ENCODE measurements around the gene MCM9. TPM values are rescaled to one million over a fixed set of nuclear protein-coding genes. Genes with fewer than 3 reads are reported as not detected.

The MCM9 gene
- total RNA-seq, 1 experiment from 2014 or later, result 18.6 TPM

GRCh38 chr6:118826096-118826495 is 108.9 kb downstream of the MCM9 start:
- Mint-ChIP-seq H3K4me1 (no peaks in the 10 kb centered on the region), H3K27me3 (ENCODE audit: low read depth) (no peaks in the 10 kb centered on the region), H3K9me3 (peaks cover 0 to 3% of the 10 kb centered on the region in 2 experiments; a peak in 2 of 5 replicates), H3K4me3 (no peak overlapping the region), H3K27ac (peak overlapping the region in 1 of 3 experiments; percentile 82; a peak in 1 of 7 replicates), H3K36me3 (ENCODE audit: insufficient read depth in 1 of 3, low read depth in 3 of 3) (peaks cover 14 to 40% (median 22%) of the 10 kb centered on the region in 3 experiments; a peak in 6 of 7 replicates)
- H3K9ac ChIP-seq (ENCODE audit: extremely low read depth, insufficient read length, low read length), result no peak overlapping the region
- no peaks in the 10 kb centered on the region for H3K79me2 ChIP-seq (ENCODE audit: insufficient read depth, low read length)
- H3K18ac ChIP-seq (ENCODE audit: insufficient read length, low read depth, low read length), result no peak overlapping the region
- H3K56ac ChIP-seq (ENCODE audit: insufficient read length, low read depth, low read length), result no peak overlapping the region
- no peak overlapping the region for H2BK20ac ChIP-seq (ENCODE audit: low read depth, low read length, poor library complexity, severe bottlenecking)
- no peak overlapping the region for H3K4ac ChIP-seq (ENCODE audit: low read depth, low read length)
- no peak overlapping the region for H2BK12ac ChIP-seq (ENCODE audit: insufficient read length, low read depth, low read length)
- no peaks in the 10 kb centered on the region for H3K79me1 ChIP-seq (ENCODE audit: insufficient read depth, low read depth, low read length, poor library complexity, severe bottlenecking)
- no peak overlapping the region for H4K91ac ChIP-seq (ENCODE audit: insufficient read length, low read depth, low read length)
- H4K20me1 ChIP-seq (ENCODE audit: control insufficient read depth, insufficient read depth, insufficient read length), result no peaks in the 10 kb centered on the region
- H3T11ph ChIP-seq (ENCODE audit: low read length), result no peak overlapping the region
- no peaks in the 10 kb centered on the region for H3K9me3 ChIP-seq (ENCODE audit: control insufficient read depth, low read depth, low read length)
- H3K23me2 ChIP-seq (ENCODE audit: insufficient read length, low read depth, low read length, poor library complexity, severe bottlenecking), result no peaks in the 10 kb centered on the region
- no peak overlapping the region for H2AK5ac ChIP-seq (ENCODE audit: insufficient read length, low read length)
- H2BK15ac ChIP-seq (ENCODE audit: low read depth, low read length), result no peak overlapping the region
- DNase-seq, result no peak
- H3K4me2 ChIP-seq (ENCODE audit: insufficient read depth, insufficient read length, low read length), result no peak overlapping the region
- H3K14ac ChIP-seq (ENCODE audit: insufficient read depth, low read length), result no peak overlapping the region
- H2AFZ ChIP-seq (ENCODE audit: low read length), result no peak overlapping the region
- no peak overlapping the region for H2BK5ac ChIP-seq (ENCODE audit: insufficient read length, low read length)
- H2BK120ac ChIP-seq (ENCODE audit: low read depth, low read length, poor library complexity, severe bottlenecking), result no peak overlapping the region
- TF ChIP-seq, protein P1, sequence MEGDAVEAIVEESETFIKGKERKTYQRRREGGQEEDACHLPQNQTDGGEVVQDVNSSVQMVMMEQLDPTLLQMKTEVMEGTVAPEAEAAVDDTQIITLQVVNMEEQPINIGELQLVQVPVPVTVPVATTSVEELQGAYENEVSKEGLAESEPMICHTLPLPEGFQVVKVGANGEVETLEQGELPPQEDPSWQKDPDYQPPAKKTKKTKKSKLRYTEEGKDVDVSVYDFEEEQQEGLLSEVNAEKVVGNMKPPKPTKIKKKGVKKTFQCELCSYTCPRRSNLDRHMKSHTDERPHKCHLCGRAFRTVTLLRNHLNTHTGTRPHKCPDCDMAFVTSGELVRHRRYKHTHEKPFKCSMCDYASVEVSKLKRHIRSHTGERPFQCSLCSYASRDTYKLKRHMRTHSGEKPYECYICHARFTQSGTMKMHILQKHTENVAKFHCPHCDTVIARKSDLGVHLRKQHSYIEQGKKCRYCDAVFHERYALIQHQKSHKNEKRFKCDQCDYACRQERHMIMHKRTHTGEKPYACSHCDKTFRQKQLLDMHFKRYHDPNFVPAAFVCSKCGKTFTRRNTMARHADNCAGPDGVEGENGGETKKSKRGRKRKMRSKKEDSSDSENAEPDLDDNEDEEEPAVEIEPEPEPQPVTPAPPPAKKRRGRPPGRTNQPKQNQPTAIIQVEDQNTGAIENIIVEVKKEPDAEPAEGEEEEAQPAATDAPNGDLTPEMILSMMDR (conservative IDR thresholded peaks at IDR 0.05), result no peak
- H3K4me1 ChIP-seq (ENCODE audit: insufficient read depth, low read length), result no peaks in the 10 kb centered on the region
- H3K23ac ChIP-seq (ENCODE audit: insufficient read length, low read depth, low read length), result no peak overlapping the region
- no peaks in the 10 kb centered on the region for H3K27me3 ChIP-seq (ENCODE audit: insufficient read depth, low read length)
- H3K27ac ChIP-seq (ENCODE audit: insufficient read length, low read depth, low read length), result no peak overlapping the region
- WGBS (ENCODE audit: extremely low coverage, insufficient read length, low lambda C conversion rate), result no CpG with 5 or more reads among the region's 4 CpGs
- no peak overlapping the region for H4K8ac ChIP-seq (replicated peaks; ENCODE audit: insufficient read length, low read depth, low read length)
- no peak overlapping the region for H4K5ac ChIP-seq (ENCODE audit: insufficient read length, low read depth, low read length)

All from H9 (cell line).